HG02588 (cell line): Measurements from ENCODE around the gene TOMM7.

Source experiments
- ATAC-seq: cut with Tn5 transposase; IDR thresholded peaks from one replicate; pipeline ENCODE4 v1.9.1; 2021; ENCODE audit warnings: mild to moderate bottlenecking, moderate library complexity; ENCODE audit not compliant: unreplicated experiment

The TOMM7 gene

DNA sequence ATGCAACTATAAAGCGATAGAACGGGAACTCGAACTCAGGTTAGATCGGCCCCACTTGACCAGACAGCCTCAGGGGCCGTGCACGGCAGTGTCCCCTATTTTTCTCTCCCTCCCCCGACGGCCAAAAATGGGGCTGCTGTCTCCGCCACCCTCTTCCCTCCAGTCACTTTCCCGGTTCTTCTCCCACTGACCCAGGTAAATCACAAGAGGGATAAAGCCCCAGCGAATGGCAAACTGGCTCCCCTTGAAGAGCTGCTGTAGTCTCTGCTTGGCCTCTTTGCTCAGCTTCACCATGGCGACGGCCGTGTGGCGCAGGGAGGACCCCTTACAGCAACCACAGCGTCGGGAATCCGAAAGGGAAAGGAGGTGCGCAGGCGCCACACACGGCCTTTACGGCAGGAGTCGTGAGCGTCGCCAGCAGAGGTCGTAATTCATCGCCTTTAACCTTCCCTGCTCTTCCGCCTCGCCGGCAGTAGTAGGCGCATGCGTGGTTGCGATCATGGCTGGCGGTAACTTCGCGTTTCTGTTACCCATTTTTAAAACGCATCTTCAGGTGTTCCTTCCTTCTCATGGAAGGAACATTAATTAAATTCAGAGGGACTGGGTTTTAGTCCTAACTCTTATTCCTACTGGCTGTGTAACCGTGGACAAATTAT is at the start of gene TOMM7:
TSS of gene TOMM7 (minus strand) at position 364 of the 656 bp plus-strand sequence. CDS start at position 294, 70 bp downstream.
- ATAC-seq, result peak; percentile 87

GRCh38 chr7:22872096-22872807 is 49.6 kb upstream of the TOMM7 start:
- ATAC-seq, result peak; percentile 98

- ATAC-seq, result no peak
Observed at GRCh38 chr7:22871661-22872060, 49.0 kb upstream of the TOMM7 start.

DNA sequence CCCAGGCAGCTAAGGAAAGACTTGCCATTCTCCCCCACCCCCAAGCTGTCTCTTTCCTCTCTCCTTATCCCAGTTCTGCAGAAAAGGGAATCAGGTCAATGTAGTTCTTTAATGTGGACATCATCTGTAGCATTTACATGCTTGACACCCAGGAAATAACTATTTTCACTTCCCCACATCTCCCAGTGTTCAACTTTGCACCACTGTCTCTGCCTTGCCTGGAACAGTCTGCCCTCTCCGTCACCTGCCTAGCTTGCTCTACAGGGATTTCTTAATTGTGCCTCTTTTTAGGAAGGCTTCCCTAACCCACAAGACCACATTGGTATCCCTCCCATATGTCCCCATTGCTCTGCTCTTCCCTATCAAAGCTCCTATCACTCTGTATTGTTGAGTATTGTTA is 45.9 kb upstream of the TOMM7 start:
- no peak for ATAC-seq

DNA sequence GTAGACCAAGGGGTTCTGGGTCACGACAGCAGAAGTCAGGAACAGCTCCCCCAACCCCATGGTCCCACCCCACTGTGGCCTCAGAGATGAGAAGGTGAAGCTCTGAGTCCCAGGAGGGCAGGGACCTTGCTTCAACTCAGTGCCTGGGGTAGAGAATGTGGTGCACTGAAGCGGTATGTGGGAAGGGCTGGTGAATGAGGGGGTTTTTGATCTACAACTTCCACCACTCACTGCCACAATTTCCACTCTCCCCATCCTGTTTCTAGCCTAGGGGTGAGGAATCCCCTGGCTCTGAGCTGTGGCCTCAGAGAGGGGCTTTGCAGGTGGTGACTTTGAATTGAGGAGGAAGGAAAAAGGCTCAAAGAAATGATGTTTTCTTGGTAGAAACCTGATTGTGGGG is 44.9 kb upstream of the TOMM7 start:
- ATAC-seq, result no peak

DNA sequence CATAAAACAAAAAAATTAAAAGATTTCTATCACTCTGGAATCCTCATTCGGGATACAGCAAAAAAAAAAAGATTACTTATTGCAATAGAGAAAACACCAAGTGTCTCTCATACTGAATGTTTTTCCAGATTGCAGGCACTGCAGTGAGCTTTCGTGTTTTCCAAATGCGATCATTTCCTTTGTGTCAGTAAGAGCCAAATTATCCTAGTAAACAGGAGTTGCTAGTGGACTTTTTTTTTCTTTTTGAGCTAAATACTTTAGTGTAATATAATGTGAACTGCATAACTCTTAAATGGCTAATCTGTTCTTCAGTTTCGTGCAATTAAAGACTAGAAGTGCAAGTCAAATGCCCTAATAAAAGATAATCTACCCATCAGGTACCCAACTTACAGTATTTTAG is 44.4 kb upstream of the TOMM7 start:
- no peak for ATAC-seq

DNA sequence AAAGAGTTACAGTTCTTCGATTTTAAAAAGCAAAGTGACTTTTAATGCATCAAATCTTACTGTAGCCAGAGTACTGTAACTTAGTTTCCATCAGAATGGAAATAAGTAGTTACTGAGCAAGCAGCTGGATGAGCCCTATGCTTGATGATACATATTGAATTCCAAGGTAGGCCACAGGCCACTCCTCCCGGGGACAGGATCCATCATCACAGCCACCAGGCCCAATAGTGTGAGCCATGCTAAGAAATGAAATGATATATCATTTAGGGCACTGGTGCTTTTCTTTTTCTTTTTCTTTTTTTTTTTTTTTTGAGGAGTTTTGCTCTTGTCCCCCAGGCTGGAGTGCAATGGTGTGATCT is 42.9 kb upstream of the TOMM7 start:
- ATAC-seq, result no peak

- ATAC-seq, result no peak
Observed at GRCh38 chr7:22864855-22865601, 42.4 kb upstream of the TOMM7 start.

DNA sequence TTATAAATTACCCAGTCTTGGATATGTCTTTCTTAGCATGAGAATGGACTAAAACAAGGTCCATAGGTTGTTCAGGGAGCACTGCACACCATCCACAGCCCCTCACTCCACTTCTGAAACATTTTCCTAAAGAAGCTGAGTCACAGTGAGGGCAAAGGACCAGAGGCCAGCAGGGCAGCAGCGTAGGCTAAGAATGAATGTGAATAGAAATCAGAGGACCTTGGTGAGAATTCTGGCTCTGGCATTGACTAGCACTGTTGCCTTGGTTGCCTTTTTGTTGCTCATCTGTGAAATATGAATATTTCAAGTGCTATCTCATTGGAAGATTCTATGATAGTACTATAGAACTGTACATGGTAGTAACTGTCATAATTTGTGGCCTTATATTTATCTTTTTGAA is 41.7 kb upstream of the TOMM7 start:
- ATAC-seq, result no peak

DNA sequence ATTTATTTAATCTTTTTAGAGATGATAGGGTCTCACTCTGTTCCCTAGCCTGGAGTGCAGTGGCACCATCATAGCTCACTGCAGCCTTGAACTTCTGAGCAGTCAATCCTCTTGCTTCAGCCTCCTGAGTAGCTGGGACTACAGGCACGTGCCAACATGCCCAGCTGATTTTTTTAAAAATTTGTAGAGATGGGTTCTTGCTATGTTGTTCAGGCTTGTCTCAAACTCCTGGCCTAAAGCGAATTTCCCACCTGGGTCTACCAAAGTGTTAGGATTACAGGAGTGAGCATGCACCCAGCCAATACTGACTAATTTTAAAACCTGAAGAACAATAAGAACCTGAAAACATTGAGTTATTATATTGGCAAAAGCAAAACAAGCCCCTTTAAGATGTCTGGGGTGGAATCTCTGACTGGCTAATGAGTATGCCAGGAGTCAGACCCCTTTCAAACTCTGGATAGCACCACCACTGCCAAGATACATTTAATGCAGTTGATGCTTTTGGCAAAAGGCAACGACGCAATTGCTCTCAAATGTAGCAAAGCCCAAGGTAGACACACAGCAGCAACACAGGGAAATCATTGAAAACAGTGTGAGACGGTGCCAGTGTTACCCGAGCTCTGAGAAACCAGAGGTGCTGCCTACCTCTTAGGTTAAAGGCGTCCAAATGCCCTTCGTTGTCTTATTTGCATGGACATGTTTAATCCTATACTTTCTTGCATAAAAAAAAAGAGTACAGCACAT is 40.7 kb upstream of the TOMM7 start:
- no peak for ATAC-seq

DNA sequence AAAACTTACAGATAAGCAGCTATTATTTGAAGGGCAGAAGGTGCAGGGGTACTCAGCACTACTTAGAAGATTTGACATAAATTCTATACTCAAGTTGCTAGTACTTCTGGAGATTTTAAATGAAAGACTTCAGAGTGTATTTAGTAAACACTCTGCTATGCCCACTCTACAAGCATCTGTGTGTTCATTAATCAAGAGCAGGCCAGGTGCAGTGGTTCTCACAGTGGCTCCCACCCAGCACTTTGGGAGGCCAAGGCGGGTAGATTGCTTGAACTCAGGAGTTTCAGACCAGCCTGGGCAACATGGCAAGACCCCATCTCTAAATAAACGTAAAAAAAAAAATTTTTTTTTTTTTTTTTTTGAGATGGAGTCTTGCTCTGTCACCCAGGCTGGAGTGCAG is 38.9 kb upstream of the TOMM7 start:
- no peak for ATAC-seq

DNA sequence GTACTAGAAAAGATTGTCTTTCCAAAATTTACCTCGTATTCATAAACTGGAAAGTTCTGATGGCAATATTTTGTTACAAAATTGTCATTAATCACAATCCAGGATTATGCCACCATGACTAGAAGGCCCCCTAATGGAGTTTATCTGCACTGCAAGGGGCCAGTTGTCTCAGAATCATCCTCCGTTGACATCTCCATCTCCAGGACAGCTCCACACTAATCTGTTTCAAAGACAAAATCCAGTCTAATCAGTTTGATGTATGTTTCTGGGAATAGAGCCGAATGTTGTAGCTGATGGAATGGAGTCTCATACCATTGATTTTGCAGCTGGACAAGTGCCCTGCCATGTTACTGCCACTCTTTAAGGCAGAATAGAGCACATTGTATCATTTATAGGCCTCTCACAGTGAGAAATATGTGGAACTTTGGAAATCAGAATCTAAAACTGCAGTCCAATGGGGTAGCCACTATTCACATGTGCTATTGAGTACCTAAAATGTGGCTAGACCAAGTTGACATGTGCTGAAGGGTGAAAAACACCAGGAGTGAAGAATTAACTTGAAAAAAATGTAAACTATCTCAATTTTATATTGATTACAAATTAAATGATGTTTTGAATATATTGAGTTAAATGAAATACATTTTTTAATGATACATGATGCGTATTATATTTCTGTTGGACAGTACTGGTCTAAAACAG is 38.3 kb upstream of the TOMM7 start:
- ATAC-seq, result no peak

DNA sequence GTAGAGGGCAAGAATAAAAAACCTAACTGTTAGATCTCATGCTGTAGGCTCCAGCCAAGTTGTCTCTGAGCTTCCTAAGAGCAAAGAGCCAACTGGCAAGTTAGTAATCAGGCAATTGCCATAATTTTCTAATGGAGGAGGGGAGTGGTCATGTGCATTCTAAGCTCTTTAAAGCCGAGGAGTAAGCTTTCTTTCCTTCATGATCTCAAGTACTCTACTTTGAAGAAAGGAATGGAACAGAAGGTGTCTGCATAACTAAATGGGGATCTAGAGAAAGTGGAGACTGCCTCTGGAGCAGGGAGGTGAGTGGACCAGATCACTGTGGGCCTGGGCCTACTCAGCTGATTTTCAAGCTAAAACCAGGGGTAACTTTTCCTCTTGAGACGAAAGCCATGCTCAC is 37.7 kb upstream of the TOMM7 start:
- no peak for ATAC-seq

- no peak for ATAC-seq
Observed at GRCh38 chr7:22859641-22860290, 37.1 kb upstream of the TOMM7 start.

DNA sequence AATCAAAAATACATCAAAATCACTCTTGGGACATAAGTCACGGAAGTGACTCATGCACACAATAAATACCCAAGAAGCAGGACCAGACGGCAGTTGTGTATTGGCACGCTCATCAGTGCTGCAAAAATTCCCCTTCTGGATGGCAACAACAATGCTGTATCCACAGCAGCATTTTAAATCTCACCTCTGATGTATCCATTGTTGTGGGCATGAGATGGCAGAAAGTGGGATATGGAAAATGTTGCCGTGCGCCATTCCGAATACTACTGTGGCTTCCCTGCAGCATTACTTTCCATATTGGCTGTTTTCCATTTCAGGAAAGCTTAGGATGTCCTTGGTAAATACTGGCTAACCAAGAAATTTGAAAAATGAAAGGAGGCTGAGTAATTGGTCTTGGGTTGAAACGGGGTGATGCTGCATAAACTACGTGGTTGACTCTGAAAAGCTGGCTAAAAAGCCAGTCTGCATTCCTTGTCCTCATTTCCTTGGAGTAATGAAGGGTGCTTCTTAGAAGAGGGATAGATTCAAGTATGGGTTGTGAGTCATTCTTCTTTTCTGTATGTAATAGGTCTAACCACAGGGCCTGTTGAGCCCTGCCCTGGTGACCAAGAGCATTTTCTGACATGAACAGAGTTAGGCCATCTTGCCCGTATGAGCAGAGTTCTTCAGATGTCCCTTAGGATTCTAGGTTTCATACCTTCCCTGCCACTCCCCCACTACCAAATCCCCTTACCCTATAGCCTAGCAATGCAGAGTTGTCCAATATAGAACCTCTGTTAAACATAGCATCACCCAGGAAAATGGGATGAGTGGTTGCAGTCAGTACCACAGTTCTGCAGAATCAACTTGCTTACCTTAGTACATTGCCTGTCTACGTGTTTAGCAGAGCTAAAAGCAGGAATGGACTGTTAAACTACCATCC is 36.3 kb upstream of the TOMM7 start:
- no peak for ATAC-seq

DNA sequence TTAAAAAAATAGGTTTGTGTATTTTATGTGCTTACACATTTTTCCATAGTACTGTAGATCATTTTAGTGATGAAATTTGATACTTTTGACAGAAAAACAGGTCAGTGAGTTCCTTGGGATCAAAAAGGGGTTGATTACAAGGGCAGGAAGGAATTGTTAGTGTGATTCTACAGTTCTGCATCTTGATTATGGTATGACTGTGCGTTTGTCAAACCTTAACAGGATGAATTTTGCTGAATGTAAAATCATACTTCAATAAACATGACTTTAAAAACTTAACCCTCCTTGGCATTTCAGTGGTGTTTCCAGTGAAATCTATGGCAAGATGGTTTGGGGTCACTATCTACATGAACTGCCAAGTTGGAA is 35.6 kb upstream of the TOMM7 start:
- ATAC-seq, result no peak

- ATAC-seq, result no peak
Observed at GRCh38 chr7:22856416-22856815, 33.8 kb upstream of the TOMM7 start.

DNA sequence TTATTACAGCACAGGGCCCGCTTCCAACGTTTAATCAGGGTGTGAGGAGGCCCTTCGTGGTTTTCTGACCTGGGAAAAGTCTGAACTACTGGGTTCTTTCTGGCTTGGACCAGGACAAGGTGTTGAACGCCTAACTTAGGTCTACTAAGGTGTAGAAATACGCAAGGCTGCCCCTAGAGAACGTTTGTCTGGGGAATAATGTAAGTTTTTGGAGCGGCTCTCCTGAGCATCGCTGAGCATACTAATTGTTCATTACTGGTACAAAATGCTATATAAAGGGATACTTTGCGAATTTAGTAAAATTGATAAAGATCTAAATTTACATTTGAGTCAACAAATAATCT is 32.4 kb upstream of the TOMM7 start:
- no peak for ATAC-seq
